GM12878 (cell line): ENCODE data around the gene PC.

Experiments used
- CTCF ChIP-seq, 3 experiments: IDR thresholded peaks in 2 of 3; conservative IDR thresholded peaks in 1 of 3; 2 replicates each; pipeline ENCODE4 v1.5.1; 2011; ENCODE audit warnings: low read depth in 3 of 3, low read length in 3 of 3, mild to moderate bottlenecking in 3 of 3, control low read depth in 2 of 3, moderate library complexity in 2 of 3, inconsistent platforms in 1 of 3, mixed read lengths in 1 of 3; ENCODE audit not compliant: control insufficient read depth in 2 of 3, insufficient read depth in 1 of 3; ENCODE audit errors: extremely low read depth in 1 of 3
- EZH2 ChIP-seq: IDR thresholded peaks from 2 replicates; pipeline ENCODE4 v1.6.1; 2012; ENCODE audit warnings: low read depth, mild to moderate bottlenecking, control low read depth, inconsistent platforms, low read length, borderline replicate concordance; ENCODE audit not compliant: control insufficient read depth
- RFX5 ChIP-seq: IDR thresholded peaks from 2 replicates; pipeline ENCODE4 v1.6.1; 2011; ENCODE audit warnings: low read depth, low read length, improper control_type of control experiment

DNA sequence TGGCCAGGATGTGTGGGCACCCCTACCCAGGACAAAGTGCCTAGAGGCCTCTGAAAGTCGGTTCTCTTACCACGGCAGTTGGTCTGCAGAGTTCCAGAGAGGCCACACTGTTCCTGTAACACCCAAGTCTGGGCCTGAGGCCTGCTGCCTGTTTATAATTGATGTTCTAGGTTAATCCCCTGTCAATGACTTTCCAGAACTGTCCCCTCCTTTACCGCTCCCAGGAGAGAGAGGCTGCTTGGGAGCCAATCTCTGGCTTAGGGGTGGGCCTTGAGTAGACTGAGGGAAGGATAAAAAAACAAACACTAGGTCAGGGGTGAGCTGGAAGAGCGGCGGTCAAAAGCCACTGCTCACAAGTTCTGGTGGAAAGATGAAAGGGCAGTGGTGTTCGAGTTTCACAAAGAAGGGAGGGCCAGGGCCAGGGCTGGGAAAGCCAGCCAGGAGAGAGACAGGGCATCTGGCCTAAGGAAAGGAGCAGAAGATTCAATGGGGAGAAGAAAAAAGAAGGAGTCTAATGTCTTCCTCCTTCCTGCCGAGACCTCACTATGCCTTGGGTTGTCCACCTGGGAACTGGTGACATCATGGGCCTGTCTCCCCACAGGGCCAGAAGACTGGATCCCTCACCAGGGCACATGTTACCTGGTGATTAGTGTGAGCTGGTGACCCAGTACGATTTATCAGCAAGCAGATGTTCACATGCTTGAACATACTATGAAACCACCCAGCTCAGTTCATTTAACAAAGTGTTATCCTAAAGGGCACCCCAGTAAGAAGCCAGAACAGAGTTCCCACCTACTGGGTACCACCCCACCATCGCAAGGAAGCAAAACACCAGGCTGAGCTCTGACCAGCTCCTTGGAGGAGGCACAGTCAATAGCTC lies 50.2 kb downstream of the PC start:
- TF ChIP-seq CTCF (IDR thresholded peaks at IDR 0.05 in 2 of 3, conservative IDR thresholded peaks at IDR 0.05 in 1 of 3; ENCODE audit: control insufficient read depth in 2 of 3, extremely low read depth in 1 of 3, insufficient read depth in 1 of 3, low read depth in 3 of 3, low read length in 3 of 3) (no peak), EZH2 (no peak), RFX5 (no peak)
